Liver (tissue), 9 donors: ENCODE measurements around the gene UBE2F. TPM values are rescaled to one million over a fixed set of nuclear protein-coding genes. Genes with fewer than 3 reads are reported as not detected.

Experiments
- DNase-seq: peaks from one replicate; pipeline ENCODE4 v3.0.0-alpha.2; 2017; ENCODE audit warnings: low spot score
- H3K27ac ChIP-seq, 2 donors: one replicate each; pipeline ENCODE4 v1.7.0; 2013; ENCODE audit warnings: inconsistent platforms in 2 of 2, low read length in 2 of 2, control low read depth in 1 of 2, low read depth in 1 of 2, mild to moderate bottlenecking in 1 of 2
- H3K27me3 ChIP-seq, 4 donors: one replicate each; pipeline versions ENCODE4 v1.6.1 to v1.7.0; 2013; ENCODE audit warnings: low read length in 3 of 4, inconsistent platforms in 1 of 4, mild to moderate bottlenecking in 1 of 4, moderate library complexity in 1 of 4; ENCODE audit not compliant: control insufficient read depth in 4 of 4, insufficient read depth in 4 of 4
- H3K36me3 ChIP-seq, 4 donors: one replicate each; pipeline versions ENCODE4 v1.6.1 to v1.7.0; 2013; ENCODE audit warnings: low read length in 3 of 4, mild to moderate bottlenecking in 3 of 4, low read depth in 1 of 4, moderate library complexity in 1 of 4; ENCODE audit not compliant: control insufficient read depth in 4 of 4, insufficient read depth in 3 of 4
- H3K4me1 ChIP-seq, 4 donors: one replicate each; pipeline versions ENCODE4 v1.6.1 to v1.7.0; 2013; ENCODE audit warnings: low read length in 3 of 4, mild to moderate bottlenecking in 3 of 4, moderate library complexity in 1 of 4; ENCODE audit not compliant: control insufficient read depth in 4 of 4, insufficient read depth in 4 of 4
- H3K4me3 ChIP-seq, 3 donors: one replicate each; pipeline versions ENCODE4 v1.6.1 to v1.7.0; 2013; ENCODE audit warnings: low read length in 3 of 3, control low read depth in 1 of 3, low read depth in 1 of 3, mild to moderate bottlenecking in 1 of 3
- H3K9ac ChIP-seq, 2 donors: one replicate each; pipeline ENCODE4 v1.7.0; 2013; ENCODE audit warnings: low read length in 2 of 2, mild to moderate bottlenecking in 2 of 2, moderate library complexity in 2 of 2, control low read depth in 1 of 2, low read depth in 1 of 2
- H3K9me3 ChIP-seq, 4 donors: one replicate each; pipeline versions ENCODE4 v1.6.1 to v1.7.0; 2013; ENCODE audit warnings: low read length in 3 of 4; ENCODE audit not compliant: control insufficient read depth in 4 of 4
- CTCF ChIP-seq: fragments of 150-350 bp; IDR thresholded peaks from 2 replicates; pipeline ENCODE4 v1.5.1; 2017; ENCODE audit warnings: improper control_type of control experiment, low read depth, low read length; ENCODE audit not compliant: missing input control
- FOXA1 ChIP-seq: IDR thresholded peaks from 2 replicates; pipeline ENCODE4 v1.6.1; 2016; ENCODE audit warnings: antibody characterized with exemption
- HNF4G ChIP-seq: IDR thresholded peaks from 2 replicates; pipeline ENCODE4 v1.6.1; 2016; ENCODE audit warnings: antibody characterized with exemption
- JUND ChIP-seq, 2 donors: IDR thresholded peaks; 2 replicates each; pipeline ENCODE4 v1.6.1; 2016; ENCODE audit warnings: antibody characterized with exemption in 2 of 2
- NR2F2 ChIP-seq: IDR thresholded peaks from 2 replicates; pipeline ENCODE4 v1.6.1; 2016; ENCODE audit warnings: antibody characterized with exemption
- RAD21 ChIP-seq, 2 donors: IDR thresholded peaks; 2 replicates each; pipeline ENCODE4 v1.6.1; 2016; ENCODE audit warnings: antibody characterized with exemption in 2 of 2, mild to moderate bottlenecking in 2 of 2
- RXRA ChIP-seq, 2 donors: IDR thresholded peaks; 2 replicates each; pipeline ENCODE4 v1.6.1; 2017 to 2018; ENCODE audit warnings: antibody characterized with exemption in 2 of 2, mild to moderate bottlenecking in 1 of 2
- YY1 ChIP-seq: IDR thresholded peaks from 2 replicates; pipeline ENCODE4 v1.6.1; 2016; ENCODE audit warnings: antibody characterized with exemption, mild to moderate bottlenecking
- WGBS: extraction: QIAGEN DNeasy Blood & Tissue Kit; methylation state at CpG from one replicate; pipeline ENCODE4 v1.1.7; 2013; 5-methylcytosine and 5-hydroxymethylcytosine counted together
- polyA plus RNA-seq, 2 donors: library from polyadenylated mRNA; stranded (reverse) in 1 of 2; unstranded in 1 of 2; fragments of 200-250 nt in 1 of 2; fragments of >200 nt in 1 of 2; fragmentation: Nextera tagmentation in 1 of 2; extraction: Ambion mirVana in 1 of 2; gene quantifications; one replicate each; pipeline versions ENCODE4 v1.2.1 to v1.2.3, GENCODE V29; 2013 to 2015
- total RNA-seq, 2 donors: library from RNA; depleted of rRNA; stranded (reverse); fragments of >200 nt; gene quantifications; one replicate each; pipeline ENCODE4 v1.2.3, GENCODE V29; 2014
- TF ChIP-seq, protein P1 (sequence below): IDR thresholded peaks from 2 replicates; pipeline ENCODE4 v1.6.1; 2016; ENCODE audit warnings: antibody characterized with exemption
- TF ChIP-seq, protein P2 (sequence below): IDR thresholded peaks from 2 replicates; pipeline ENCODE4 v1.6.1; 2016; ENCODE audit warnings: antibody characterized with exemption, mild to moderate bottlenecking
- donor health status: healthy.
- donor health status: healthy.
- donor health status: healthy.
- donor health status: healthy.
- donor health status: healthy.

The UBE2F gene
- total and polyA plus RNA-seq, 4 donors: 30.5 to 55.3 (median 32.1) TPM

DNA sequence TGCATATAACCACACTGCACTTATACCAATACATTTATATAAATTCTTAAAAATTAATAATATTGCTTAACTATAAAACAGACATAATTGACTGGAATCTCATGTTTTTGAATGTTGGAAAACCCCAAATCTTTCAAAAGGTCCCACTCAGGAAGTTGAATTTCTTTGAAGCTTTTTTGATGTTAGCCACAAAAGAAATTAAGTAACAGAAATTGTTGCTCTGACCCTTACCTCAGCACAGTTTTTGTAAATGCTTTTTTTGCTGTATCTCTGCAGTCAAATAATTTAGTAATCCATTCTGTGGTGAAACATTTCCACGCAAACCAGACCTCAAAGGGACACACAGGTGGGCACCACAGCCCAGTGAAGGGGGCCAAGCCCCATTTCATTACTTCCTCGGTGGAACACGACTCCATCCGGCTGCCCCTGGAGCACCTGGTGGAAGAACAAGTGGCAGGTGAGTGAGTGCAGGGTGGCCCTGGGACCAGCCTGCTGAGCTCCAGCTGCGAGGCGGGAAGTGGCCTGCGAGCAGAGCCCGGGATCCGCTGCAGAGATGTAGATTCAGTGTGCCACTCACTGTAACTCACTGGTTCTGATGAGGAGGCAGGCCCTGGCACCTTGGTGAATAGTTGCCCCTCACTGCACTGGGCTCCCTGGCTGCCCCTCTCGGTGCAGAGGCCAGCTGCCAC, 102.4 kb downstream of the UBE2F start (continued):
- TF ChIP-seq NR2F2: no peak

GRCh38 chr2:238069877-238070276, 103.1 kb downstream of the UBE2F start:
- peaks cover 8 to 37% (median 27%) of the 10 kb centered on the region in 4 donors for H3K36me3 ChIP-seq
- no peaks in the 10 kb centered on the region for H3K27me3 ChIP-seq
- peak overlapping the region; percentile 3 to 44 for H3K27ac ChIP-seq
- H3K4me3 ChIP-seq: no peak overlapping the region
- WGBS: 78% methylated on average over 9 of the region's 9 CpGs
- DNase-seq: no peak
- H3K9me3 ChIP-seq: peaks cover 0 to 9% (median 0%) of the 10 kb centered on the region in 4 donors
- no peak for TF ChIP-seq RAD21 (IDR thresholded peaks at IDR 0.05)
- TF ChIP-seq, protein P1, sequence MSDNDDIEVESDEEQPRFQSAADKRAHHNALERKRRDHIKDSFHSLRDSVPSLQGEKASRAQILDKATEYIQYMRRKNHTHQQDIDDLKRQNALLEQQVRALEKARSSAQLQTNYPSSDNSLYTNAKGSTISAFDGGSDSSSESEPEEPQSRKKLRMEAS: no peak
- TF ChIP-seq RXRA (IDR thresholded peaks at IDR 0.05): no peak
- no peak for TF ChIP-seq FOXA1
- no peak for TF ChIP-seq HNF4G
- TF ChIP-seq, protein P2, sequence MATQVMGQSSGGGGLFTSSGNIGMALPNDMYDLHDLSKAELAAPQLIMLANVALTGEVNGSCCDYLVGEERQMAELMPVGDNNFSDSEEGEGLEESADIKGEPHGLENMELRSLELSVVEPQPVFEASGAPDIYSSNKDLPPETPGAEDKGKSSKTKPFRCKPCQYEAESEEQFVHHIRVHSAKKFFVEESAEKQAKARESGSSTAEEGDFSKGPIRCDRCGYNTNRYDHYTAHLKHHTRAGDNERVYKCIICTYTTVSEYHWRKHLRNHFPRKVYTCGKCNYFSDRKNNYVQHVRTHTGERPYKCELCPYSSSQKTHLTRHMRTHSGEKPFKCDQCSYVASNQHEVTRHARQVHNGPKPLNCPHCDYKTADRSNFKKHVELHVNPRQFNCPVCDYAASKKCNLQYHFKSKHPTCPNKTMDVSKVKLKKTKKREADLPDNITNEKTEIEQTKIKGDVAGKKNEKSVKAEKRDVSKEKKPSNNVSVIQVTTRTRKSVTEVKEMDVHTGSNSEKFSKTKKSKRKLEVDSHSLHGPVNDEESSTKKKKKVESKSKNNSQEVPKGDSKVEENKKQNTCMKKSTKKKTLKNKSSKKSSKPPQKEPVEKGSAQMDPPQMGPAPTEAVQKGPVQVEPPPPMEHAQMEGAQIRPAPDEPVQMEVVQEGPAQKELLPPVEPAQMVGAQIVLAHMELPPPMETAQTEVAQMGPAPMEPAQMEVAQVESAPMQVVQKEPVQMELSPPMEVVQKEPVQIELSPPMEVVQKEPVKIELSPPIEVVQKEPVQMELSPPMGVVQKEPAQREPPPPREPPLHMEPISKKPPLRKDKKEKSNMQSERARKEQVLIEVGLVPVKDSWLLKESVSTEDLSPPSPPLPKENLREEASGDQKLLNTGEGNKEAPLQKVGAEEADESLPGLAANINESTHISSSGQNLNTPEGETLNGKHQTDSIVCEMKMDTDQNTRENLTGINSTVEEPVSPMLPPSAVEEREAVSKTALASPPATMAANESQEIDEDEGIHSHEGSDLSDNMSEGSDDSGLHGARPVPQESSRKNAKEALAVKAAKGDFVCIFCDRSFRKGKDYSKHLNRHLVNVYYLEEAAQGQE: no peak
- H3K9ac ChIP-seq: no peak overlapping the region
- peaks cover 2 to 41% (median 23%) of the 10 kb centered on the region in 4 donors for H3K4me1 ChIP-seq

GRCh38 chr2:238075397-238075796, 108.6 kb downstream of the UBE2F start:
- Histone ChIP-seq H3K27ac (no peak overlapping the region), H3K9ac (no peak overlapping the region), H3K27me3 (no peaks in the 10 kb centered on the region), H3K4me1 (peaks cover 0 to 31% (median 10%) of the 10 kb centered on the region in 4 donors), H3K4me3 (no peak overlapping the region), H3K36me3 (peaks cover 6 to 21% (median 20%) of the 10 kb centered on the region in 4 donors), H3K9me3 (peaks cover 0 to 9% (median 2%) of the 10 kb centered on the region in 4 donors)
- no peak for TF ChIP-seq HNF4G
- no peak for TF ChIP-seq YY1
- no peak for TF ChIP-seq CTCF
- TF ChIP-seq RAD21 (IDR thresholded peaks at IDR 0.05): no peak
- TF ChIP-seq JUND (IDR thresholded peaks at IDR 0.05): no peak
- TF ChIP-seq NR2F2: no peak
- TF ChIP-seq, protein P2: no peak
- no peak for TF ChIP-seq FOXA1
- DNase-seq: no peak
